Parathyroid adenoma (tissue), 2 donors: Measurements from ENCODE around the gene NPIPA1.
"Not testable (repeated sequence)": the region's sequence is repeated elsewhere in the genome, so short reads cannot be mapped to it uniquely, and the experiment has no call there.

Experiments
- H2AFZ ChIP-seq: fragments of 300-600 bp; sonication (generic); one replicate; pipeline ENCODE4 v1.7.0; 2017; ENCODE audit warnings: antibody characterized with exemption, mild to moderate bottlenecking
- H3K27ac ChIP-seq: fragments of 300-600 bp; sonication (generic); one replicate; pipeline ENCODE4 v1.7.0; 2017
- H3K27me3 ChIP-seq: fragments of 300-600 bp; sonication (generic); one replicate; pipeline ENCODE4 v1.7.0; 2017; ENCODE audit warnings: low read length; ENCODE audit not compliant: control insufficient read depth, insufficient read depth
- H3K36me3 ChIP-seq: fragments of 300-600 bp; sonication (generic); one replicate; pipeline ENCODE4 v1.7.0; 2017; ENCODE audit warnings: low read length; ENCODE audit not compliant: control insufficient read depth, insufficient read depth
- H3K4me1 ChIP-seq: fragments of 300-600 bp; sonication (generic); one replicate; pipeline ENCODE4 v1.7.0; 2017; ENCODE audit warnings: control low read depth
- H3K4me2 ChIP-seq: fragments of 300-600 bp; sonication (generic); one replicate; pipeline ENCODE4 v1.7.0; 2017; ENCODE audit warnings: low read length
- H3K4me3 ChIP-seq: fragments of 300-600 bp; sonication (generic); one replicate; pipeline ENCODE4 v1.7.0; 2017; ENCODE audit warnings: low read depth, low read length
- H3K79me2 ChIP-seq: fragments of 300-600 bp; sonication (generic); one replicate; pipeline ENCODE4 v1.7.0; 2017; ENCODE audit warnings: control low read depth
- H3K9ac ChIP-seq: fragments of 300-600 bp; sonication (generic); one replicate; pipeline ENCODE4 v1.7.0; 2017; ENCODE audit warnings: mild to moderate bottlenecking
- H3K9me3 ChIP-seq: fragments of 300-600 bp; sonication (generic); one replicate; pipeline ENCODE4 v1.7.0; 2017; ENCODE audit warnings: low read length; ENCODE audit not compliant: control insufficient read depth
- donor health status: primary hyperparathyroidism.

The NPIPA1 gene

DNA sequence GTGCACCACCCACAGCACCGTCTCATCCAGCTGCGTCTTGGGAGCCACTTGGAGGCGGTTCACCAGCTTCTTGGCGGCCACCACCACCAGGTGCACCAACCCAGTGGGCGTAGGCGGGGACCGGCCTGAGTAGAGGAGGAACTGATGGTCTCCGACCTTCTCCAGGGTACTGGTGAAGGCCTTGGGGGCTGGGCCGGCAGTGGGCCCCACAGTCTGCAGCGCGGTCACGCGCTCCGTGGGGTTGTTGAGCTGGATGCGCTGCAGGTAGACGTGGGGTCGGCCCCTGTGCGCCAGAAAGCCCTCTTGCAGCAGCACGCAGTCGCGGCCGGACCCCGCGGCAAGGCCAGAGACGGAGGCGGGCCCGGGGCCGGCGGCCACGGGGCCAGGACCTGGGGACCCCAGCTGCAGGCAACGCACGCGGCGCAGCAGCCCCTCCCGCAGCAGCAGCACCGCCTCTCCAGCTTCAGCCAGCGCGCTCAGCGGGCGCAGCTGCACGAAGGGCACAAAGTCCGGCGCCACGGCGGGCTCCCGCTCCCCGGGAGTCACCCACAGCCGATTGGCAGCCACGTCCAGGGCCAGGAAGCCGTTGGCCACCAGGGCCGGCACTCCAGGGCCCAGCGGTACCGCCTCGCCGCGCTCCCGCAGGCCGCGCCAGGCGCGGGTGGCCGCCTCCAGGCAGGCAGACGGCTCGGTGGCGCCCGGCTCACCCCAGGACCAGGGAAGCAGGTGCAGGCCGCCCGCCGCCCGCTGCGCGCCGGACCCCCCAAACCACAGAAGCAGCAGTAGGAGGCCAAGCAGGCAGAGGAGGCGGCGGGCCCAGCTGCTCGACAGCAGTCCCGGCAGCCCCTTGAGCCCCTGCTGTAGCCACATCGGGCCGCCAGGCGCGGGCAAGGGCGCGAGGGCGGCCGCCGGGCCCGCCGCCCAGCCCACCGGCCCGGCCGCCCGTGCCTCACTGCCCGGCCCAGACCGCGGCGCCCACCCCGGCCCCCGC lies 52.3 kb downstream of the NPIPA1 start:
- H3K79me2 ChIP-seq, result peaks cover 55% of the 10 kb centered on the region
- not testable (repeated sequence) for H3K27ac ChIP-seq, H3K4me3 ChIP-seq, H2AFZ ChIP-seq, H3K4me2 ChIP-seq, H3K9me3 ChIP-seq, H3K9ac ChIP-seq, H3K4me1 ChIP-seq, H3K36me3 ChIP-seq, H3K27me3 ChIP-seq

DNA sequence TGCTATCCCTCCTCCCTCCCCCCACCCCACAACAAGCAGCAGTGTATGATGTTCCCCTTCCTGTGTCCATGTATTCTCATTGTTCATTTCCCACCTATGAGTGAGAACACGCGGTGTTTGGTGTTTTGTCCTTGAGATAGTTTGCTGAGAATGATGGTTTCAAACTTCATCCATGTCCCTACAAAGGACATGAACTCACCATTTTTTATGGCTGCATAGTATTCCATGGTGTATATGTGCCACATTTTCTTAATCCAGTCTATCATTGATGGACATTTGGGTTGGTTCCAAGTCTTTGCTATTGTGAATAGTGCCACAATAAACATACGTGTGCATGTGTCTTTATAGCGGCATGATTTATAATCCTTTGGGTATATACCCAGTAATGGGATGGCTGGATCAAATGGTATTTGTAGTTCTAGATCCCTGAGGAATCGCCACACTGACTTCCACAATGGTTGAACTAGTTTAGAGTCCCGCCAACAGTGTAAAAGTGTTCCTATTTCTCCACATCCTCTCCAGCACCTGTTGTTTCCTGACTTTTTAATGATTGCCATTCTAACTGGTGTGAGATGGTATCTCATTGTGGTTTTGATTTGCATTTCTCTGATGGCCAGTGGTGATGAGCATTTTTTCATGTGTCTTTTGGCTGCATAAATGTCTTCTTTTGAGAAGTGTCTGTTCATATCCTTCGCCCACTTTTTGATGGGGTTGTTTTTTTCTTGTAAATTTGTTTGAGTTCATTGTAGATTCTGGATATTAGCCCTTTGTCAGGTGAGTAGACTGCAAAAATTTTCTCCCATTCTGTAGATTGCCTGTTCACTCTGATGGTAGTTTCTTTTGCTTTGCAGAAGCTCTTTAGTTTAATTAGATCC lies 56.3 kb downstream of the NPIPA1 start:
- H3K4me3 ChIP-seq, H3K4me2 ChIP-seq, H3K27ac ChIP-seq, H3K9me3 ChIP-seq, H3K9ac ChIP-seq, H2AFZ ChIP-seq, H3K27me3 ChIP-seq, H3K4me1 ChIP-seq, H3K36me3 ChIP-seq: not testable (repeated sequence)
- H3K79me2 ChIP-seq, result peaks cover 31% of the 10 kb centered on the region

DNA sequence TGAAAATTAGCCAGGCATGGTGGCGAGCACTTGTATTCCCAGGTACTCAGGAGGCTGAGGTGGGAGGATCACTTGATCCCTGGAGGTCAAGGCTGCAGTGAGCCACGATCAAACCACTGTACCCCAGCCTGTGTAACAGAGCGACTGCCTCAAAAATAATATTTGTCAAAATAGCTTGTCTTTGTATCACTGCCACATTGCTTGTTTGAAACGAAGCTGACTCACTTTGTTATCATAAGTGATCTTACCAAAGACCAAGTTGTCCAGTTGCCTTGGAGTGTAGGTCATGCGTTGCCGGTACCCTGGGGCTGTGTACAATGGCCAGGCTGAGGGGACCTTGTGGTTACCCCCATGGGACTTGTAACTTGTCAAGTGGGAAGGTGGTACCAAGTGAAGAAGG lies 59.5 kb downstream of the NPIPA1 start:
- H2AFZ ChIP-seq, H3K4me2 ChIP-seq, H3K9ac ChIP-seq, H3K27ac ChIP-seq, H3K4me3 ChIP-seq, H3K36me3 ChIP-seq, H3K9me3 ChIP-seq, H3K27me3 ChIP-seq, H3K4me1 ChIP-seq: not testable (repeated sequence)
- H3K79me2 ChIP-seq, result peaks cover 21% of the 10 kb centered on the region

DNA sequence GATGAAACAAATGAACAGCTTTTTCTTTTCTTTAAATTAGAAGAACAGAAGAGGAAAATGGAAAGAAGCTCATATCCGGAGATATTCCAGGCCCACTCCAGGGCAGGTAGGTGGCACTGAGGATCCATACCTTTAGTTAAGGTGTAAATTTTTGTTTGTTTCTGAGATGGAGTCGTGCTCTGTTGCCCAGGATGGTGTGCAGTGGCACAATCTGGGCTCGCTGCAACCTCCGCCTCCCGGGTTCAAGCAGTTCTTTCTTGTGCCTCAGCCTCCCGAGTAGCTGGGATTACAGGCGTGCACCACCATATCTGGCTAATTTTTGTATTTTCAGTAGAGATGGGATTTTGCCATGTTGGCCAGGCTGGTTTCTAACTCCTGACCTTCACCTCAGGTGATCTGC lies 61.1 kb downstream of the NPIPA1 start:
- H3K27me3 ChIP-seq, H3K4me2 ChIP-seq, H2AFZ ChIP-seq, H3K4me3 ChIP-seq, H3K9me3 ChIP-seq, H3K4me1 ChIP-seq, H3K27ac ChIP-seq, H3K9ac ChIP-seq, H3K36me3 ChIP-seq: not testable (repeated sequence)
- peaks cover 11% of the 10 kb centered on the region for H3K79me2 ChIP-seq

DNA sequence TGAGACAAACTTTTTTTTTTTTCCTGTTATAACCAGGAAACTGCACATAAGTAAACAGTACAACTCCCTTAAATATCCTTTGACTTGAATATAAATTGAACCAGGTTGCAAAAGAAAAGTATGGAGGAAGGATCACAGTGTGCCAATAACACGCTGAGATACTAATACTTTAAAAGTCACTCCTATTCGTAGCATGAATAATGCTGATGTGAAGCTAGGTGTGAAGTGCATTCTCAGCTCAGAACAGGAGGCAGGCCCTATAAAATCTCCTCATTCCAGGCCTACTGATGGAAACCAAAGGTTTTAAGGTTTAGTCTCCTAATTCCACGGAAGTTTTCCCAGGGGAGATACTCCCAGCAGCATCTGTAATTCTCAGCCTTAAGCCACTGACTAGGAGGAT lies 62.6 kb downstream of the NPIPA1 start:
- not testable (repeated sequence) for H3K4me1 ChIP-seq, H3K36me3 ChIP-seq, H3K79me2 ChIP-seq, H3K27me3 ChIP-seq, H3K9ac ChIP-seq, H3K27ac ChIP-seq, H3K4me3 ChIP-seq, H2AFZ ChIP-seq, H3K4me2 ChIP-seq, H3K9me3 ChIP-seq
